Gastroesophageal sphincter (tissue), 4 donors: ENCODE measurements around the gene MMP17. TPM values are rescaled to one million over a fixed set of nuclear protein-coding genes. Genes with fewer than 3 reads are reported as not detected.

Experiments used
- ATAC-seq: fragments of 150-250 bp; one replicate; pipeline ENCODE4 v1.9.1; 2016; ENCODE audit warnings: mild to moderate bottlenecking, moderate library complexity
- H3K27ac ChIP-seq, 4 donors: fragments of 200-600 bp; sonication (generic) in 3 of 4; 1 replicate in 3 of 4; 2 replicates in 1 of 4; pipeline ENCODE4 v1.5.1; 2016 to 2019
- H3K27me3 ChIP-seq: fragments of 200-600 bp; sonication (generic); one replicate; pipeline ENCODE4 v1.5.1; 2019
- H3K36me3 ChIP-seq, 2 donors: fragments of 200-600 bp; sonication (generic); one replicate each; pipeline ENCODE4 v1.5.1; 2019; ENCODE audit warnings: control low read depth in 1 of 2
- H3K4me1 ChIP-seq, 3 donors: fragments of 200-600 bp; sonication (generic); 1 replicate in 2 of 3; 2 replicates in 1 of 3; pipeline ENCODE4 v1.5.1; 2016 to 2019; ENCODE audit warnings: control low read depth in 2 of 3
- H3K4me3 ChIP-seq, 2 donors: fragments of 200-600 bp; sonication (generic); one replicate each; pipeline ENCODE4 v1.5.1; 2019; ENCODE audit warnings: mild to moderate bottlenecking in 1 of 2, moderate library complexity in 1 of 2
- H3K9me3 ChIP-seq, 3 donors: fragments of 200-600 bp; sonication (generic); one replicate each; pipeline ENCODE4 v1.5.1; 2017 to 2019; ENCODE audit warnings: control low read depth in 2 of 3
- CTCF ChIP-seq, 4 experiments: fragments of 200-600 bp in 2 of 4; fragments of 450-650 bp in 2 of 4; sonication (generic) in 1 of 4; IDR thresholded peaks; one replicate each; pipeline ENCODE4 v1.5.1; 2017 to 2019; ENCODE audit warnings: antibody characterized with exemption in 4 of 4, mild to moderate bottlenecking in 2 of 4, moderate library complexity in 2 of 4
- EP300 ChIP-seq: sonication (generic); formaldehyde crosslinking; IDR thresholded peaks from one replicate; pipeline ENCODE4 v1.6.1; 2017; ENCODE audit warnings: antibody characterized with exemption, mild to moderate bottlenecking
- POLR2A ChIP-seq, 2 donors: fragments of 450-650 bp; IDR thresholded peaks; one replicate each; pipeline ENCODE4 v1.6.1; 2017; ENCODE audit warnings: antibody characterized with exemption in 2 of 2, mild to moderate bottlenecking in 2 of 2, moderate library complexity in 1 of 2
- POLR2AphosphoS5 ChIP-seq: sonication (generic); formaldehyde crosslinking; IDR thresholded peaks from one replicate; pipeline ENCODE4 v1.6.1; 2017; ENCODE audit warnings: antibody characterized with exemption
- WGBS, 2 donors: methylation state at CpG; one replicate each; pipeline ENCODE4 v1.1.5; 2018; ENCODE audit warnings: low coverage in 1 of 2; 5-methylcytosine and 5-hydroxymethylcytosine counted together
- total RNA-seq, 4 donors: library from RNA; depleted of rRNA; stranded (reverse); fragments of >200 nt; gene quantifications; one replicate each; pipeline ENCODE4 v1.1.0, GENCODE V29; 2016

Gene MMP17
- total RNA-seq, 4 donors from 2014 or later = 2.0 to 7.0 (median 4.5) TPM

- no peak for ATAC-seq
- peaks cover 0 to 81% of the 10 kb centered on the region in 2 donors for H3K36me3 ChIP-seq
- WGBS, 2 donors = 81 to 89% methylated on average over 3 to 9 of the region's 21 CpGs
Measured at GRCh38 chr12:131799195-131799594, 29.0 kb upstream of the MMP17 start.

GRCh38 chr12:131799828-131800593, 28.2 kb upstream of the MMP17 start:
- H3K9me3 ChIP-seq = no peaks in the 10 kb centered on the region
- H3K36me3 ChIP-seq = peaks cover 0 to 73% of the 10 kb centered on the region in 2 donors
- H3K27me3 ChIP-seq = no peaks in the 10 kb centered on the region
- peaks cover 0 to 10% (median 4%) of the 10 kb centered on the region in 3 donors for H3K4me1 ChIP-seq
- WGBS, 2 donors = 87 to 100% methylated on average over 2 to 6 of the region's 29 CpGs
- no peak overlapping the region for H3K4me3 ChIP-seq
- TF ChIP-seq POLR2A (IDR thresholded peaks at IDR 0.05) (no peak), POLR2AphosphoS5 (no peak), EP300 (no peak), CTCF (IDR thresholded peaks at IDR 0.05) (no peak)
- no peak for ATAC-seq
- no peak overlapping the region for H3K27ac ChIP-seq

More at GRCh38 chr12:131799195-131799594, 29.0 kb upstream of the MMP17 start:
- no peak overlapping the region for H3K27ac ChIP-seq
- no peaks in the 10 kb centered on the region for H3K27me3 ChIP-seq
- H3K9me3 ChIP-seq = no peaks in the 10 kb centered on the region
- TF ChIP-seq EP300 (no peak), POLR2A (IDR thresholded peaks at IDR 0.05) (no peak), CTCF (IDR thresholded peaks at IDR 0.05) (no peak), POLR2AphosphoS5 (no peak)
- H3K4me1 ChIP-seq = peaks cover 0 to 5% (median 4%) of the 10 kb centered on the region in 3 donors
- H3K4me3 ChIP-seq = no peak overlapping the region

GRCh38 chr12:131800594-131801135, 27.5 kb upstream of the MMP17 start:
- Histone ChIP-seq H3K4me3 (no peak overlapping the region), H3K4me1 (peaks cover 0 to 10% (median 4%) of the 10 kb centered on the region in 3 donors), H3K9me3 (no peaks in the 10 kb centered on the region), H3K27me3 (no peaks in the 10 kb centered on the region), H3K27ac (no peak overlapping the region), H3K36me3 (peaks cover 0 to 66% of the 10 kb centered on the region in 2 donors)
- no peak for ATAC-seq
- 65 to 86% methylated on average over 5 to 11 of the region's 20 CpGs for WGBS, 2 donors
- no peak for TF ChIP-seq POLR2AphosphoS5
- TF ChIP-seq POLR2A (IDR thresholded peaks at IDR 0.05) = no peak
- TF ChIP-seq EP300 = no peak
- TF ChIP-seq CTCF (IDR thresholded peaks at IDR 0.05) = no peak

GRCh38 chr12:131801254-131801866, 26.8 kb upstream of the MMP17 start:
- peaks cover 0 to 10% (median 4%) of the 10 kb centered on the region in 3 donors for H3K4me1 ChIP-seq
- H3K27ac ChIP-seq = no peak overlapping the region
- H3K4me3 ChIP-seq = no peak overlapping the region
- 50 to 81% methylated on average over 1 to 7 of the region's 35 CpGs for WGBS, 2 donors
- H3K27me3 ChIP-seq = no peaks in the 10 kb centered on the region
- H3K36me3 ChIP-seq = peaks cover 0 to 61% of the 10 kb centered on the region in 2 donors
- no peak for ATAC-seq
- H3K9me3 ChIP-seq = no peaks in the 10 kb centered on the region
- no peak for TF ChIP-seq POLR2A (IDR thresholded peaks at IDR 0.05)

- Histone ChIP-seq H3K27ac (no peak overlapping the region), H3K4me3 (no peak overlapping the region)
- no peak for ATAC-seq
Measured at GRCh38 chr12:131803961-131804521, 24.2 kb upstream of the MMP17 start.

More at GRCh38 chr12:131803961-131804521, 24.2 kb upstream of the MMP17 start:
- H3K36me3 ChIP-seq = peaks cover 0 to 35% of the 10 kb centered on the region in 2 donors
- no peaks in the 10 kb centered on the region for H3K27me3 ChIP-seq
- H3K9me3 ChIP-seq = no peaks in the 10 kb centered on the region
- TF ChIP-seq POLR2AphosphoS5 (no peak), POLR2A (IDR thresholded peaks at IDR 0.05) (no peak), CTCF (IDR thresholded peaks at IDR 0.05) (no peak), EP300 (no peak)
- 19 to 49% methylated on average over 4 to 6 of the region's 11 CpGs for WGBS, 2 donors
- H3K4me1 ChIP-seq = peaks cover 0 to 10% (median 4%) of the 10 kb centered on the region in 3 donors
